ENCODE results near the gene KIAA1755. TPM values are rescaled to one million over a fixed set of nuclear protein-coding genes. Genes with fewer than 3 reads are reported as not detected.

The KIAA1755 gene
- total and polyA plus RNA-seq, 9 of the 15 experiments (the other 6 are each of a cell fraction or from before 2014, with no cell fraction given): not detected

GRCh38 chr20:38170219-38170825 lies 90.2 kb downstream of the KIAA1755 start:
- in situ Hi-C loops (cut with MboI): no loop called here
- Histone ChIP-seq H3K36me3 (ENCODE audit: control insufficient read depth, insufficient read depth, low read length) (no peaks in the 10 kb centered on the region), H3K27me3 (ENCODE audit: control insufficient read depth in 2 of 2, insufficient read depth in 2 of 2, low read length in 2 of 2) (no peaks in the 10 kb centered on the region), H3K4me2 (ENCODE audit: insufficient read depth, low read length) (no peak overlapping the region), H4K20me1 (replicated peaks; ENCODE audit: control insufficient read depth, insufficient read depth, low read length) (no peaks in the 10 kb centered on the region), H3K79me2 (ENCODE audit: control insufficient read depth, insufficient read depth, low read length) (no peaks in the 10 kb centered on the region), H3K9me1 (ENCODE audit: control insufficient read depth, insufficient read depth, low read length) (no peaks in the 10 kb centered on the region), H2AFZ (ENCODE audit: low read depth, low read length) (no peak overlapping the region), H3K27ac (ENCODE audit: extremely low read depth, low read depth, low read length) (no peak overlapping the region), H3K4me3 (no peak overlapping the region), H3K9me3 (replicated peaks; ENCODE audit: control insufficient read depth, insufficient read depth, low read depth, low read length) (no peaks in the 10 kb centered on the region), H3K9ac (ENCODE audit: insufficient read depth in 1 of 2, low read depth in 2 of 2, low read length in 2 of 2) (no peak overlapping the region), H3K4me1 (replicated peaks in 1 of 2; ENCODE audit: control insufficient read depth in 2 of 2, insufficient read depth in 2 of 2, low read length in 2 of 2) (peaks cover 16% of the 10 kb centered on the region in 2 experiments; a peak in 4 of 5 replicates)
- POLR2A ChIA-PET: interaction anchor here (0.5 to 1.4 kb wide), 2 partner anchors 11 to 1659 kb away, joined by 3 read pairs; no protein-coding TSS in a partner anchor
- WGBS (ENCODE audit: insufficient coverage, low coverage, missing lambda C conversion rate): 35% methylated on average over 8 of the region's 8 CpGs
- BruUV-seq (replicated peaks): no TSS peak
- no peak for ATAC-seq
- DNase-seq (ENCODE audit: extremely low read depth in 1 of 4, low spot score in 3 of 4): no peak
- CTCF ChIA-PET (ENCODE audit: low intra/inter-chr PET ratio): no interaction called here
- no peak for FAIRE-seq
- intact Hi-C loops (cut with micrococcal nuclease): no loop called here
- TF ChIP-seq CBFB (CRISPR knock-in tag; IDR thresholded peaks at IDR 0.05) (no peak), RREB1 (CRISPR knock-in tag; IDR thresholded peaks at IDR 0.05) (no peak), XRCC3 (IDR thresholded peaks at IDR 0.05) (no peak), KDM1A (IDR thresholded peaks at IDR 0.05) (0 out of 4 replicates have a peak, but pooled peaks of 1 of the 2 experiments have one; percentile 24), ZBTB17 (CRISPR knock-in tag; IDR thresholded peaks at IDR 0.05) (no peak), RBM25 (IDR thresholded peaks at IDR 0.05; ENCODE audit: low read depth, low read length, severe bottlenecking) (peak; percentile 24), RBM34 (IDR thresholded peaks at IDR 0.05; ENCODE audit: borderline replicate concordance, insufficient read depth, low read length) (no peak), DNMT1 (IDR thresholded peaks at IDR 0.05) (no peak)
- TF ChIP-seq, protein P1, sequence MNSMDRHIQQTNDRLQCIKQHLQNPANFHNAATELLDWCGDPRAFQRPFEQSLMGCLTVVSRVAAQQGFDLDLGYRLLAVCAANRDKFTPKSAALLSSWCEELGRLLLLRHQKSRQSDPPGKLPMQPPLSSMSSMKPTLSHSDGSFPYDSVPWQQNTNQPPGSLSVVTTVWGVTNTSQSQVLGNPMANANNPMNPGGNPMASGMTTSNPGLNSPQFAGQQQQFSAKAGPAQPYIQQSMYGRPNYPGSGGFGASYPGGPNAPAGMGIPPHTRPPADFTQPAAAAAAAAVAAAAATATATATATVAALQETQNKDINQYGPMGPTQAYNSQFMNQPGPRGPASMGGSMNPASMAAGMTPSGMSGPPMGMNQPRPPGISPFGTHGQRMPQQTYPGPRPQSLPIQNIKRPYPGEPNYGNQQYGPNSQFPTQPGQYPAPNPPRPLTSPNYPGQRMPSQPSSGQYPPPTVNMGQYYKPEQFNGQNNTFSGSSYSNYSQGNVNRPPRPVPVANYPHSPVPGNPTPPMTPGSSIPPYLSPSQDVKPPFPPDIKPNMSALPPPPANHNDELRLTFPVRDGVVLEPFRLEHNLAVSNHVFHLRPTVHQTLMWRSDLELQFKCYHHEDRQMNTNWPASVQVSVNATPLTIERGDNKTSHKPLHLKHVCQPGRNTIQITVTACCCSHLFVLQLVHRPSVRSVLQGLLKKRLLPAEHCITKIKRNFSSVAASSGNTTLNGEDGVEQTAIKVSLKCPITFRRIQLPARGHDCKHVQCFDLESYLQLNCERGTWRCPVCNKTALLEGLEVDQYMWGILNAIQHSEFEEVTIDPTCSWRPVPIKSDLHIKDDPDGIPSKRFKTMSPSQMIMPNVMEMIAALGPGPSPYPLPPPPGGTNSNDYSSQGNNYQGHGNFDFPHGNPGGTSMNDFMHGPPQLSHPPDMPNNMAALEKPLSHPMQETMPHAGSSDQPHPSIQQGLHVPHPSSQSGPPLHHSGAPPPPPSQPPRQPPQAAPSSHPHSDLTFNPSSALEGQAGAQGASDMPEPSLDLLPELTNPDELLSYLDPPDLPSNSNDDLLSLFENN (IDR thresholded peaks at IDR 0.05; ENCODE audit: low read depth in 2 of 2, low read length in 2 of 2): no peak

Measured in K562 (cell line).